Subcutaneous adipose tissue (tissue), 4 donors: ENCODE data around the gene C1QTNF8. TPM values are rescaled to one million over a fixed set of nuclear protein-coding genes. Genes with fewer than 3 reads are reported as not detected.

Experiments
- total RNA-seq, 4 donors: library from RNA; depleted of rRNA; stranded (reverse); fragments of >200 nt; gene quantifications; one replicate each; pipeline ENCODE4 v1.1.0, GENCODE V29; 2016
- TF ChIP-seq, protein P1 (sequence below): fragments of 450-650 bp; IDR thresholded peaks from one replicate; pipeline ENCODE4 v1.5.1; 2016; ENCODE audit warnings: low read depth, mild to moderate bottlenecking, control low read depth, antibody characterized with exemption, moderate library complexity

Gene C1QTNF8
- total RNA-seq, 4 donors from 2014 or later, result not detected

DNA sequence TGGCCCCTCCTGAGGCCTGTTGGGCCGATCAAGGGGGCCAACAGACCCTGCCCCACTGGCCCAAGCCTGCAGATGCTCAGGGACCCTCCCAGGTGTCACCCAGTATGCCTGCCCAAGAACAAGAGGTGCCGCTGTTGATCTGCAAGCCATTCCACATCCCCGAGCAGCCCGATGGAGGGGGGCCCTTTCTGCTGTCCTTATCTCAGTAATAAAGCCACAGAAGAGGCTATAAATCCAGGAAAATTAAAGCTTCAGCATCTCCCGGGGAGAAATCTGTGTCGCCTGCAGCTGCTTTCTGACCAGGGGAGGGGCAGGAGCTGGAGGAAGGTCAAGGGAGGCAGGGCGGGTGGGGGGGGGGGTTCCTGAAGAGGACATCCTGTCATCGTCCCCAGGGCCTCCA is 45.1 kb upstream of the C1QTNF8 start:
- TF ChIP-seq, protein P1, sequence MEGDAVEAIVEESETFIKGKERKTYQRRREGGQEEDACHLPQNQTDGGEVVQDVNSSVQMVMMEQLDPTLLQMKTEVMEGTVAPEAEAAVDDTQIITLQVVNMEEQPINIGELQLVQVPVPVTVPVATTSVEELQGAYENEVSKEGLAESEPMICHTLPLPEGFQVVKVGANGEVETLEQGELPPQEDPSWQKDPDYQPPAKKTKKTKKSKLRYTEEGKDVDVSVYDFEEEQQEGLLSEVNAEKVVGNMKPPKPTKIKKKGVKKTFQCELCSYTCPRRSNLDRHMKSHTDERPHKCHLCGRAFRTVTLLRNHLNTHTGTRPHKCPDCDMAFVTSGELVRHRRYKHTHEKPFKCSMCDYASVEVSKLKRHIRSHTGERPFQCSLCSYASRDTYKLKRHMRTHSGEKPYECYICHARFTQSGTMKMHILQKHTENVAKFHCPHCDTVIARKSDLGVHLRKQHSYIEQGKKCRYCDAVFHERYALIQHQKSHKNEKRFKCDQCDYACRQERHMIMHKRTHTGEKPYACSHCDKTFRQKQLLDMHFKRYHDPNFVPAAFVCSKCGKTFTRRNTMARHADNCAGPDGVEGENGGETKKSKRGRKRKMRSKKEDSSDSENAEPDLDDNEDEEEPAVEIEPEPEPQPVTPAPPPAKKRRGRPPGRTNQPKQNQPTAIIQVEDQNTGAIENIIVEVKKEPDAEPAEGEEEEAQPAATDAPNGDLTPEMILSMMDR, result no peak

DNA sequence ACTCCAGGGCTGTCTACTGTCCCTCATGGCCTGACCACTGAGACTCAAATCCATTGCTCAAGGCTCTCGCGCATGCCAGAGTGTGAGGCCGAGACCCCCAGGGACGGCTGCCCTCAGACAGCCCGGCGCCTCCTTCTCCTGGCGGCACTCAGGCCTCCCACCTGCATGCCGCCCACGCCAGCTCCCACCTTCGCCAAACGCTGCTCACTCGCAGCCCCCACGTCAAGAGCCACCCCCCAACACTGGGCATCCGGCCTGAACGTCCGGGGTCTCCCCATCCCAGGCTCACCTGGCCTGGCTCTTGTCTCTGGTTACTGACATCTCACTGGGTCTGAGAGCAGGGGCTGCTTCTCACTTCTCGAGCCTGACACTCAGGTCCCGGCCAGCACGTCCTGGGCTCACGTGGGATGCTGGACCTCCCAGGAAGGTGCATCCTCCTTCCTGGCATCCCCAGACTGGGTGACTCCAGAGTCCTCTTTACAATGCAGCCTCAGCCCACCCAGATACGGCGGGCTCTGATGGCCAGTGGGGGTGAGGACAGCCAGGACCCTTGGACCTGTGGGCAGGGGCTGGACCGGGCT is 44.6 kb upstream of the C1QTNF8 start:
- TF ChIP-seq, protein P1, result no peak

DNA sequence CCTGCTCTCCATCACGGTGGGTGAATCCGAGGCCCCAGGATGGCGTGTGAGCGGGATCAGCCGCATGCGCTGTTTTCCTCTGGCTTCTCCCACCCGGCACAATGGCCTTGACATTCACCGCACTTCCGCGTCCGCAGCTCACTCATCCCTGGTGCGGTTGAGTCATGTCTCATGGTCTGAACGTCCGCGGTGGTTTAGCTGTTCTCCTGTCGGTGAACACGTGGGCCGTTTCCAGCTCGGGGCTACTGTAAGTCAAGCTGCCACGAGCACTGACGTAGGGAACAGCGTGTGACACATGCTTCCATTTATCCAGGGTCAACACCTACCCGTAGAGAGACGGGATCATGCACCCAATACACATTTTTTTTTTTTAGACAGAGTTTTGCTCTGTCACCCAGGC is 41.6 kb upstream of the C1QTNF8 start:
- TF ChIP-seq, protein P1, result no peak

DNA sequence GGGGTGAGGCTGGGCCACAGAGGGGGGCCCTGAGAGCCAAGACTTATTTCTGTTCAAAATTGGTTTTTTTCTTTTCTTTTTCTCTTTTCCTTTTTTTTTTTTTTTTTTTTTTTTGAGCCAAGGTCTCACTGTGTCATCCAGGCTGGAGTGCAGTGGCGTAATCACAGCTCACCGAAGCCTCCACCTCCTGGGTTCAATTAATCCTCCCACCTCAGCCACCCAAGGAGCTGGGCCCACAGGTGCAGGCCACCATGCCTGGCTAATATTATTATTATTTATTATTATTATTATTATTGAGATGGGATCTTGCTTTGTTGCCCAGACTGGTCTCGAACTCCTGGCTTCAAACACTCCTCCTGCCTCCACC is 39.4 kb upstream of the C1QTNF8 start:
- TF ChIP-seq, protein P1, result no peak

DNA sequence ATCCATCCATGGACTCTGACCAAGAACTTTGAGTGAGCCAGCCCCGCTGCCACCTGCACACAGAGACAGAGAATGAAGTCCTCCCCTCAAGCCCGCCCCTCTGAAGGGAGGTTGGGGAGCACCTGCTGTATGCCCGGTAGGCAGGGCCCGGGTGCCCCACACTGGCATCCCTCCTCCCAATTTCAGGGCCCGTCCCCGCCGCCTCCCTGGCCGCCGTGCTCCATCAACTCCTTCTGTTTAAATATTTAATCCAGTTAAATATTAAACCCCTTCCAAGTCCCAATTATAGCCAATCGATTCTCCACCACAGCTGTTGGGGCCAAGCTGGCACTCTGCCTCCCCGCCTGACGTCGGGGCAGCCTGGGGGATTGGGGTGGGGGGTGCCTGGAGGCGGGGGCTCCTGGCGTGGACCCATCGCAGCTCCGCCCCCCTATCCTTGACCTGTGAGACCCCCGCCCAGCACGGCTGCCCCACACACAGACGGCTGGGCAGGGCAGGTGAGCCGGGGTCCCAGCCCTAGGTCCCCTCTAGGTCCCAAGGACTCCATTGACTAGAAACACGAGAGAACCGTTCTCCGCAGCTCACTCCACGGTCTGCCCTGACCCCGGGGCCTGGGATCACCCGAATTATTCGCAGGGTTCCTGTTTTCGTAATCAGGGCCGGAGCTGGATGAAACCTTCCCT is 38.9 kb upstream of the C1QTNF8 start:
- TF ChIP-seq, protein P1, result no peak

DNA sequence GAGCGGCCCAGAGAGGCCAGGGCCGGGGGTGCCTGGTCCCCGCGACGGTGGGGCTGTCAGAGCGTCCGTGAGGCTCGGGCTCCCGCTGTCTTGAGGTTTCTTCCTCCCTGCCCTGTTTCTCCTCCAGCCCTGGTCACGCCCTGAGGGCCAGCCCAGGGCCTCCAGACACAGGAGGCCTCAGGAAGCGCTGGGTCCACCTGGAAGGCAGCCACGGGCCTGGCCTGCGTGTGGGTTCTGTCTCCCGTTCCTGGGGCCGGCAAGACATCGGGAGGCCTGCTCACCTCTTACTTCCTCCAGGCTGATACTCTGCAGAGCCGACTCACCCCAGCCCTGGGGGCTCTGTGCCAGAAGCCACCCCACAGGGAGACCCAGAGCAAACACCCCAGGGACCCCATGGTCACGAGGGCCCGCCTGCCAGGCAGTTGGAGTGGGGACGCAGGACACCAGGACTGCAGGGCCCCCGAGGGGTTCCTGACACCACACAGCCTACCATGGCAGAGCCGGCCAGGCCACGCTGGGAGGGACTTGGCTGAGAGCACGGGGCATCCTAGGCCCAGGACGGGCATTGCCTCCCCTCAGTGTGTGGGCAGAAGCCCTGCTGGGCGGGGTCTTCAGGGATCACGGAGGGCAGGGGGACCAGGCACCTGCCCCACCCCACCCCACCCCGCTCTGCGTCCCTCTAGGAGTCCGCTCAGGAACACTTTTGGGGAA is 37.9 kb upstream of the C1QTNF8 start:
- TF ChIP-seq, protein P1, result no peak

DNA sequence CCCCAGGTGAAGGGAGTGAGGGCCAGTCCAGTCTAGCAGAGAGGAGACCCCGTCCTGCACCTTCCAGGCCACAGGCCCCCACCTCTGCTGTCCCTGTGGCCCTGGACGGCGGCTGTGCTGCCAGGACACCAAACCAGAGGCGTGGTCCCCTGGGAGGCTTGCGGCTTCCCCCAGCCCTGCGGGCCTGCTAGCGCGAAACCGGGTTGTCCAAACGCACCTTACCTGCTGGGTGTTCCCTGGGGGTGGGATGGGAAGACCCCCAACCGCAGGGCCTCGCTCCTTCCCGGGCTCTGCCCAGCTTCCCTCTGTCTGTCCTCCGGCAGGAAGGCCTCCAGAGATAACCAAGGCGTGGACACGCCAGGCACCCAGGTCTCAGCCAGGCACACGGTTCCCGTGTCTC is 37.2 kb upstream of the C1QTNF8 start:
- TF ChIP-seq, protein P1, result no peak
